H9 (cell line): ENCODE measurements around the gene SLC25A12. TPM values are rescaled to one million over a fixed set of nuclear protein-coding genes. Genes with fewer than 3 reads are reported as not detected.

Source experiments
- DNase-seq: peaks from one replicate; pipeline ENCODE4 v3.0.0-alpha.2; 2017
- H2AFZ ChIP-seq: one replicate; pipeline ENCODE4 v1.6.1; 2013; ENCODE audit warnings: mild to moderate bottlenecking, low read length, control low read depth, moderate library complexity
- H2AK5ac ChIP-seq: 2 replicates; pipeline ENCODE4 v1.6.1; 2013; ENCODE audit warnings: low read length, control low read depth, mixed read lengths; ENCODE audit not compliant: insufficient read length
- H2BK120ac ChIP-seq: one replicate; pipeline ENCODE4 v1.6.1; 2013; ENCODE audit warnings: low read depth, mild to moderate bottlenecking, low read length, control low read depth, inconsistent platforms; ENCODE audit not compliant: poor library complexity, severe bottlenecking
- H2BK12ac ChIP-seq: 2 replicates; pipeline ENCODE4 v1.6.1; 2013; ENCODE audit warnings: low read length, control low read depth, mixed read lengths, low read depth; ENCODE audit not compliant: insufficient read length
- H2BK15ac ChIP-seq: 2 replicates; pipeline ENCODE4 v1.6.1; 2013; ENCODE audit warnings: low read depth, low read length, control low read depth
- H2BK20ac ChIP-seq: one replicate; pipeline ENCODE4 v1.6.1; 2013; ENCODE audit warnings: low read depth, mild to moderate bottlenecking, low read length, control low read depth, inconsistent platforms; ENCODE audit not compliant: poor library complexity, severe bottlenecking
- H2BK5ac ChIP-seq: 2 replicates; pipeline ENCODE4 v1.6.1; 2013; ENCODE audit warnings: low read length, control low read depth, mixed read lengths; ENCODE audit not compliant: insufficient read length
- H3K14ac ChIP-seq: 2 replicates; pipeline ENCODE4 v1.6.1; 2013; ENCODE audit warnings: low read length, control low read depth; ENCODE audit not compliant: insufficient read depth
- H3K18ac ChIP-seq: 2 replicates; pipeline ENCODE4 v1.6.1; 2013; ENCODE audit warnings: low read depth, mild to moderate bottlenecking, mixed read lengths, low read length, control low read depth; ENCODE audit not compliant: insufficient read length
- H3K23ac ChIP-seq: 2 replicates; pipeline ENCODE4 v1.6.1; 2013; ENCODE audit warnings: low read length, control low read depth, mixed read lengths, low read depth; ENCODE audit not compliant: insufficient read length
- H3K23me2 ChIP-seq: 2 replicates; pipeline ENCODE4 v1.6.1; 2013; ENCODE audit warnings: low read depth, mild to moderate bottlenecking, mixed read lengths, low read length, control low read depth; ENCODE audit not compliant: insufficient read length, poor library complexity, severe bottlenecking
- H3K27ac ChIP-seq: 2 replicates; pipeline ENCODE4 v1.5.1; 2013; ENCODE audit warnings: low read length, control low read depth, mixed read lengths, low read depth; ENCODE audit not compliant: insufficient read length
- H3K27me3 ChIP-seq: 2 replicates; pipeline ENCODE4 v1.6.1; 2013; ENCODE audit warnings: low read length, control low read depth, inconsistent platforms; ENCODE audit not compliant: insufficient read depth
- H3K4ac ChIP-seq: 2 replicates; pipeline ENCODE4 v1.6.1; 2013; ENCODE audit warnings: low read depth, mild to moderate bottlenecking, control low read depth, inconsistent platforms, low read length, moderate library complexity
- H3K4me1 ChIP-seq: 2 replicates; pipeline ENCODE4 v1.6.1; 2013; ENCODE audit warnings: low read length, control low read depth, inconsistent platforms; ENCODE audit not compliant: insufficient read depth
- H3K4me2 ChIP-seq: 2 replicates; pipeline ENCODE4 v1.6.1; 2013; ENCODE audit warnings: low read length, control low read depth, mixed read lengths; ENCODE audit not compliant: insufficient read length, insufficient read depth
- H3K56ac ChIP-seq: 2 replicates; pipeline ENCODE4 v1.6.1; 2013; ENCODE audit warnings: low read depth, mild to moderate bottlenecking, mixed read lengths, low read length, control low read depth; ENCODE audit not compliant: insufficient read length
- H3K79me1 ChIP-seq: 2 replicates; pipeline ENCODE4 v1.6.1; 2013; ENCODE audit warnings: low read depth, mild to moderate bottlenecking, moderate library complexity, low read length, control low read depth, inconsistent platforms; ENCODE audit not compliant: insufficient read depth, poor library complexity, severe bottlenecking
- H3K79me2 ChIP-seq: 2 replicates; pipeline ENCODE4 v1.6.1; 2013; ENCODE audit warnings: low read length, control low read depth, inconsistent platforms; ENCODE audit not compliant: insufficient read depth
- H3K9ac ChIP-seq: 2 replicates; pipeline ENCODE4 v1.6.1; 2013; ENCODE audit warnings: low read length, control low read depth, mixed read lengths; ENCODE audit not compliant: insufficient read length; ENCODE audit errors: extremely low read depth
- H3K9me3 ChIP-seq: one replicate; pipeline ENCODE4 v1.6.1; 2013; ENCODE audit warnings: low read depth, low read length, inconsistent platforms; ENCODE audit not compliant: control insufficient read depth
- H3T11ph ChIP-seq: one replicate; pipeline ENCODE4 v1.6.1; 2013; ENCODE audit warnings: mild to moderate bottlenecking, low read length, control low read depth, inconsistent platforms
- H4K20me1 ChIP-seq: one replicate; pipeline ENCODE4 v1.6.1; 2013; ENCODE audit not compliant: control insufficient read depth, insufficient read length, insufficient read depth
- H4K5ac ChIP-seq: 2 replicates; pipeline ENCODE4 v1.6.1; 2013; ENCODE audit warnings: low read depth, mild to moderate bottlenecking, mixed read lengths, low read length, control low read depth; ENCODE audit not compliant: insufficient read length
- H4K8ac ChIP-seq: replicated peaks from 2 replicates; pipeline ENCODE4 v1.6.1; 2013; ENCODE audit warnings: low read length, control low read depth, mixed read lengths, low read depth; ENCODE audit not compliant: insufficient read length
- H4K91ac ChIP-seq: 2 replicates; pipeline ENCODE4 v1.6.1; 2013; ENCODE audit warnings: low read depth, mild to moderate bottlenecking, moderate library complexity, mixed read lengths, low read length, control low read depth; ENCODE audit not compliant: insufficient read length
- H3K27ac Mint-ChIP-seq, 3 experiments: 2 replicates in 2 of 3; 3 replicates in 1 of 3; pipeline ENCODE4 v1.8.0; 2020 to 2021; ENCODE audit warnings: mixed read lengths in 3 of 3, mild to moderate bottlenecking in 1 of 3, moderate library complexity in 1 of 3
- H3K27me3 Mint-ChIP-seq: 2 replicates; pipeline ENCODE4 v1.8.0; 2021; ENCODE audit warnings: low read depth, mild to moderate bottlenecking, moderate library complexity, mixed read lengths
- H3K36me3 Mint-ChIP-seq, 3 experiments: 2 replicates in 2 of 3; 3 replicates in 1 of 3; pipeline ENCODE4 v1.8.0; 2020 to 2021; ENCODE audit warnings: low read depth in 3 of 3, mixed read lengths in 3 of 3; ENCODE audit not compliant: insufficient read depth in 1 of 3
- H3K4me1 Mint-ChIP-seq, 2 experiments: 2 replicates each; pipeline ENCODE4 v1.8.0; 2020; ENCODE audit warnings: mixed read lengths in 2 of 2
- H3K4me3 Mint-ChIP-seq, 2 experiments: 2 replicates in 1 of 2; 3 replicates in 1 of 2; pipeline ENCODE4 v1.8.0; 2020 to 2021; ENCODE audit warnings: mild to moderate bottlenecking in 2 of 2, mixed read lengths in 2 of 2, moderate library complexity in 1 of 2
- H3K9me3 Mint-ChIP-seq, 2 experiments: 2 replicates in 1 of 2; 3 replicates in 1 of 2; pipeline ENCODE4 v1.8.0; 2020; ENCODE audit warnings: mild to moderate bottlenecking in 2 of 2, mixed read lengths in 2 of 2, moderate library complexity in 1 of 2
- WGBS: extraction: QIAGEN DNeasy Blood & Tissue Kit; methylation state at CpG from one replicate; pipeline ENCODE4 v1.1.7; 2013; ENCODE audit warnings: missing lambda C conversion rate, low lambda C conversion rate, mixed read lengths; ENCODE audit not compliant: insufficient read length; ENCODE audit errors: extremely low coverage; 5-methylcytosine and 5-hydroxymethylcytosine counted together
- total RNA-seq: library from RNA; stranded (reverse); gene quantifications from 2 replicates; pipeline ENCODE4 v1.2.1, GENCODE V29; 2021
- TF ChIP-seq, protein P1 (sequence below): fragments of 200-600 bp; sonication (generic); conservative IDR thresholded peaks from 3 replicates; pipeline ENCODE4 v1.8.0; 2021; ENCODE audit warnings: antibody characterized with exemption, mild to moderate bottlenecking

SLC25A12 gene
- total RNA-seq, 1 experiment from 2014 or later = 10.1 TPM

DNA sequence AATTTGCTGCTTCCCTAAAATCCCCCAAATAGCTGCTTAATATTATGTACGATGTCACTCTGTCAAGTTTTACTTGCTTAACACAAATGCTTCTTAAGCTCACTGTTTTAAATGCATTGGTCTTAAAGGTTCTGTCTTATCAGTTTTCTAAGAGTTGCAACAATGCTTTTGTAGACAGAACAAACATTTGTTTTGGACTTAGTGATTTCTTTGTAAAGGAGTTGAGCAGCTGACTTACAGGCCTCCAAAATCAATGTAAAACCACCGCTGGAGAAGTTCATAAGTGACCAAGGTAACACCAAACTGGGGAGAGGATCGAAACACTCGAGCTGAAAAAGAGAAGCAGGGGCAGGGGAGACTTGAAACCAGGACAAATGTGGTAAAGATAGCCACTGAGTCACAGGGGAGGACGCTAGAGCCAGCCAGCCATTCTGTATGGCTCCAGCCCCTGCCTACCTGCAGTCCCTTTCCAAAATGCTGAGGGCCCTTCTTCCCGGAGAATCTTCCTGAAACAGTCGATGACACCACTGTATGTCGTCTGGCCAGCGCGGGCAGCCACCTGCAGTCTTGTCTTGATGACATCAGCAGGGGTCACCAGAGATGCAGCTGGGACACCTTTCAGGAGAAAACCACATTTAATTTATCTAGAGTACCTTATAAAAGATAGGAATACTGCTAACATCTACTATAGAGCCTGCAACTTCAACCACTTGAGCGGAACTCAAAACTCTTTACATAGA lies 106.5 kb downstream of the SLC25A12 start:
- no peaks in the 10 kb centered on the region for H3K79me1 ChIP-seq
- H3K4ac ChIP-seq = no peak overlapping the region
- no peaks in the 10 kb centered on the region for H3K79me2 ChIP-seq
- H3K56ac ChIP-seq = no peak overlapping the region
- no peak overlapping the region for H2AFZ ChIP-seq
- Mint-ChIP-seq H3K36me3 (peaks cover 11 to 49% (median 36%) of the 10 kb centered on the region in 3 experiments), H3K4me3 (peak overlapping the region in 1 of 2 experiments; percentile 45; a peak in 1 of 5 replicates), H3K4me1 (peaks cover 36 to 44% of the 10 kb centered on the region in 2 experiments), H3K27ac (peak overlapping the region; percentile 50 to 77 (median 60); a peak in 5 of 7 replicates), H3K27me3 (no peaks in the 10 kb centered on the region), H3K9me3 (no peaks in the 10 kb centered on the region)
- no peak overlapping the region for H3K23ac ChIP-seq
- no peak overlapping the region for H3K27ac ChIP-seq
- peak; percentile 46 for DNase-seq
- H3K18ac ChIP-seq = no peak overlapping the region
- no peaks in the 10 kb centered on the region for H4K20me1 ChIP-seq
- no peaks in the 10 kb centered on the region for H3K27me3 ChIP-seq
- H2BK12ac ChIP-seq = no peak overlapping the region
- H3K9ac ChIP-seq = no peak overlapping the region
- H4K5ac ChIP-seq = no peak overlapping the region
- H2BK120ac ChIP-seq = no peak overlapping the region
- TF ChIP-seq, protein P1, sequence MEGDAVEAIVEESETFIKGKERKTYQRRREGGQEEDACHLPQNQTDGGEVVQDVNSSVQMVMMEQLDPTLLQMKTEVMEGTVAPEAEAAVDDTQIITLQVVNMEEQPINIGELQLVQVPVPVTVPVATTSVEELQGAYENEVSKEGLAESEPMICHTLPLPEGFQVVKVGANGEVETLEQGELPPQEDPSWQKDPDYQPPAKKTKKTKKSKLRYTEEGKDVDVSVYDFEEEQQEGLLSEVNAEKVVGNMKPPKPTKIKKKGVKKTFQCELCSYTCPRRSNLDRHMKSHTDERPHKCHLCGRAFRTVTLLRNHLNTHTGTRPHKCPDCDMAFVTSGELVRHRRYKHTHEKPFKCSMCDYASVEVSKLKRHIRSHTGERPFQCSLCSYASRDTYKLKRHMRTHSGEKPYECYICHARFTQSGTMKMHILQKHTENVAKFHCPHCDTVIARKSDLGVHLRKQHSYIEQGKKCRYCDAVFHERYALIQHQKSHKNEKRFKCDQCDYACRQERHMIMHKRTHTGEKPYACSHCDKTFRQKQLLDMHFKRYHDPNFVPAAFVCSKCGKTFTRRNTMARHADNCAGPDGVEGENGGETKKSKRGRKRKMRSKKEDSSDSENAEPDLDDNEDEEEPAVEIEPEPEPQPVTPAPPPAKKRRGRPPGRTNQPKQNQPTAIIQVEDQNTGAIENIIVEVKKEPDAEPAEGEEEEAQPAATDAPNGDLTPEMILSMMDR = peak; percentile 33; the same call in 1 of the 3 replicates
- H2AK5ac ChIP-seq = no peak overlapping the region
- peaks cover 7% of the 10 kb centered on the region; the same call in 1 of the 2 replicates for H3K4me1 ChIP-seq
- H2BK5ac ChIP-seq = no peak overlapping the region
- no peak overlapping the region for H3K4me2 ChIP-seq
- H3K23me2 ChIP-seq = no peaks in the 10 kb centered on the region
- H4K91ac ChIP-seq = no peak overlapping the region
- H2BK15ac ChIP-seq = no peak overlapping the region
- no CpG with 5 or more reads among the region's 11 CpGs for WGBS
- H2BK20ac ChIP-seq = no peak overlapping the region
- no peaks in the 10 kb centered on the region for H3K9me3 ChIP-seq
- H3K14ac ChIP-seq = peak overlapping the region; percentile 71; the same call in 1 of the 2 replicates
- H4K8ac ChIP-seq = no peak overlapping the region
- no peak overlapping the region for H3T11ph ChIP-seq
